ENCODE measurements around the gene SLC25A38.

GRCh38 chr3:39409514-39410136, 26.5 kb downstream of the SLC25A38 start:
- TF ChIP-seq, protein P1, sequence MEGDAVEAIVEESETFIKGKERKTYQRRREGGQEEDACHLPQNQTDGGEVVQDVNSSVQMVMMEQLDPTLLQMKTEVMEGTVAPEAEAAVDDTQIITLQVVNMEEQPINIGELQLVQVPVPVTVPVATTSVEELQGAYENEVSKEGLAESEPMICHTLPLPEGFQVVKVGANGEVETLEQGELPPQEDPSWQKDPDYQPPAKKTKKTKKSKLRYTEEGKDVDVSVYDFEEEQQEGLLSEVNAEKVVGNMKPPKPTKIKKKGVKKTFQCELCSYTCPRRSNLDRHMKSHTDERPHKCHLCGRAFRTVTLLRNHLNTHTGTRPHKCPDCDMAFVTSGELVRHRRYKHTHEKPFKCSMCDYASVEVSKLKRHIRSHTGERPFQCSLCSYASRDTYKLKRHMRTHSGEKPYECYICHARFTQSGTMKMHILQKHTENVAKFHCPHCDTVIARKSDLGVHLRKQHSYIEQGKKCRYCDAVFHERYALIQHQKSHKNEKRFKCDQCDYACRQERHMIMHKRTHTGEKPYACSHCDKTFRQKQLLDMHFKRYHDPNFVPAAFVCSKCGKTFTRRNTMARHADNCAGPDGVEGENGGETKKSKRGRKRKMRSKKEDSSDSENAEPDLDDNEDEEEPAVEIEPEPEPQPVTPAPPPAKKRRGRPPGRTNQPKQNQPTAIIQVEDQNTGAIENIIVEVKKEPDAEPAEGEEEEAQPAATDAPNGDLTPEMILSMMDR (IDR thresholded peaks at IDR 0.05) = no peak
- TF ChIP-seq POLR2AphosphoS5 (IDR thresholded peaks at IDR 0.05) = no peak

Measured in suprapubic skin (tissue), 3 donors.